Measurements from ENCODE around the gene ZNF664. TPM values are rescaled to one million over a fixed set of nuclear protein-coding genes. Genes with fewer than 3 reads are reported as not detected.
"Not testable (repeated sequence)": the region's sequence is repeated elsewhere in the genome, so short reads cannot be mapped to it uniquely, and the experiment has no call there.

Gene ZNF664
- total RNA-seq, 2 experiments from 2014 or later = 42.2 to 46.0 TPM

- Mint-ChIP-seq H3K36me3 (ENCODE audit: low read depth) (peaks cover 7% of the 10 kb centered on the region), H3K27me3 (ENCODE audit: low read depth) (no peaks in the 10 kb centered on the region), H3K4me1 (ENCODE audit: low read depth) (peaks cover 4% of the 10 kb centered on the region), H3K27ac (no peak overlapping the region), H3K9me3 (peaks cover 8% of the 10 kb centered on the region), H3K4me3 (no peak overlapping the region)
- intact Hi-C loops (cut with micrococcal nuclease) = no loop called here
- no peak for DNase-seq
- CTCF ChIA-PET = no interaction called here
Measured at GRCh38 chr12:123943816-123944215, 29.2 kb upstream of the ZNF664 start.

GRCh38 chr12:123944696-123945095 is 28.3 kb upstream of the ZNF664 start:
- CTCF ChIA-PET = interaction anchor here (0.7 kb wide), 1 partner anchor 15 kb away, joined by 3 read pairs; no protein-coding TSS in a partner anchor
- Mint-ChIP-seq H3K27ac (no peak overlapping the region), H3K27me3 (ENCODE audit: low read depth) (no peaks in the 10 kb centered on the region), H3K9me3 (peaks cover 8% of the 10 kb centered on the region), H3K36me3 (ENCODE audit: low read depth) (peaks cover 7% of the 10 kb centered on the region), H3K4me3 (no peak overlapping the region), H3K4me1 (ENCODE audit: low read depth) (no peaks in the 10 kb centered on the region)
- no peak for DNase-seq
- intact Hi-C loops (cut with micrococcal nuclease) = no loop called here

GRCh38 chr12:123945287-123946151 is 27.5 kb upstream of the ZNF664 start:
- Mint-ChIP-seq H3K4me3 (no peak overlapping the region), H3K36me3 (ENCODE audit: low read depth) (peaks cover 7% of the 10 kb centered on the region), H3K9me3 (peaks cover 8% of the 10 kb centered on the region), H3K27me3 (ENCODE audit: low read depth) (no peaks in the 10 kb centered on the region), H3K27ac (no peak overlapping the region), H3K4me1 (ENCODE audit: low read depth) (no peaks in the 10 kb centered on the region)
- CTCF ChIA-PET = interaction anchor here (0.6 to 0.7 kb wide), 2 partner anchors 14 to 22 kb away, joined by 3 read pairs; no protein-coding TSS in a partner anchor
- intact Hi-C loops (cut with micrococcal nuclease) = no loop called here
- no peak for DNase-seq

- H3K4me1 Mint-ChIP-seq (ENCODE audit: low read depth) = no peaks in the 10 kb centered on the region
- H3K27ac Mint-ChIP-seq = no peak overlapping the region
Measured at GRCh38 chr12:123946152-123946515, 26.9 kb upstream of the ZNF664 start.

GRCh38 chr12:123946516-123947505 is 26.2 kb upstream of the ZNF664 start:
- H3K36me3 Mint-ChIP-seq (ENCODE audit: low read depth); DNase-seq; H3K27ac Mint-ChIP-seq; intact Hi-C loops (cut with micrococcal nuclease); H3K27me3 Mint-ChIP-seq (ENCODE audit: low read depth); H3K9me3 Mint-ChIP-seq; H3K4me1 Mint-ChIP-seq (ENCODE audit: low read depth); H3K4me3 Mint-ChIP-seq; CTCF ChIA-PET: not testable (repeated sequence)

More at GRCh38 chr12:123946152-123946515, 26.9 kb upstream of the ZNF664 start:
- Mint-ChIP-seq H3K36me3 (ENCODE audit: low read depth) (peaks cover 7% of the 10 kb centered on the region), H3K27me3 (ENCODE audit: low read depth) (no peaks in the 10 kb centered on the region), H3K4me3 (no peak overlapping the region), H3K9me3 (peaks cover 8% of the 10 kb centered on the region)
- DNase-seq = no peak
- intact Hi-C loops (cut with micrococcal nuclease) = no loop called here
- CTCF ChIA-PET = no interaction called here

GRCh38 chr12:123947531-123947930 is 25.5 kb upstream of the ZNF664 start:
- intact Hi-C loops (cut with micrococcal nuclease); H3K27me3 Mint-ChIP-seq (ENCODE audit: low read depth); H3K9me3 Mint-ChIP-seq; CTCF ChIA-PET; H3K27ac Mint-ChIP-seq; DNase-seq; H3K36me3 Mint-ChIP-seq (ENCODE audit: low read depth); H3K4me3 Mint-ChIP-seq; H3K4me1 Mint-ChIP-seq (ENCODE audit: low read depth): not testable (repeated sequence)

GRCh38 chr12:123948401-123948795 is 24.6 kb upstream of the ZNF664 start:
- Mint-ChIP-seq H3K36me3 (ENCODE audit: low read depth) (no peaks in the 10 kb centered on the region), H3K9me3 (no peaks in the 10 kb centered on the region), H3K4me1 (ENCODE audit: low read depth) (no peaks in the 10 kb centered on the region), H3K27me3 (ENCODE audit: low read depth) (no peaks in the 10 kb centered on the region), H3K4me3 (no peak overlapping the region), H3K27ac (no peak overlapping the region)
- CTCF ChIA-PET = interaction anchor here (1.2 kb wide), 1 partner anchor 43 kb away, joined by 4 read pairs; no protein-coding TSS in a partner anchor
- intact Hi-C loops (cut with micrococcal nuclease) = no loop called here
- no peak for DNase-seq

- no peak for DNase-seq
- H3K27ac Mint-ChIP-seq = no peak overlapping the region
- no peaks in the 10 kb centered on the region for H3K4me1 Mint-ChIP-seq (ENCODE audit: low read depth)
- H3K9me3 Mint-ChIP-seq = no peaks in the 10 kb centered on the region
- CTCF ChIA-PET = interaction anchor here (1.2 kb wide), 1 partner anchor 44 kb away, joined by 4 read pairs; no protein-coding TSS in a partner anchor
- H3K27me3 Mint-ChIP-seq (ENCODE audit: low read depth) = no peaks in the 10 kb centered on the region
- no peaks in the 10 kb centered on the region for H3K36me3 Mint-ChIP-seq (ENCODE audit: low read depth)
- H3K4me3 Mint-ChIP-seq = no peak overlapping the region
- intact Hi-C loops (cut with micrococcal nuclease) = no loop called here
Measured at GRCh38 chr12:123948796-123949769, 23.9 kb upstream of the ZNF664 start.

- Mint-ChIP-seq H3K4me1 (ENCODE audit: low read depth) (no peaks in the 10 kb centered on the region), H3K36me3 (ENCODE audit: low read depth) (no peaks in the 10 kb centered on the region), H3K9me3 (no peaks in the 10 kb centered on the region), H3K4me3 (no peak overlapping the region), H3K27ac (no peak overlapping the region), H3K27me3 (ENCODE audit: low read depth) (no peaks in the 10 kb centered on the region)
- intact Hi-C loops (cut with micrococcal nuclease) = no loop called here
- CTCF ChIA-PET = no interaction called here
- no peak for DNase-seq
Measured at GRCh38 chr12:123949770-123950165, 23.2 kb upstream of the ZNF664 start.

GRCh38 chr12:123950476-123951349 is 22.3 kb upstream of the ZNF664 start:
- no peak overlapping the region for H3K27ac Mint-ChIP-seq
- CTCF ChIA-PET = no interaction called here
- no peak overlapping the region for H3K4me3 Mint-ChIP-seq
- H3K27me3 Mint-ChIP-seq (ENCODE audit: low read depth) = no peaks in the 10 kb centered on the region
- DNase-seq = no peak
- intact Hi-C loops (cut with micrococcal nuclease) = no loop called here
- no peaks in the 10 kb centered on the region for H3K36me3 Mint-ChIP-seq (ENCODE audit: low read depth)
- H3K9me3 Mint-ChIP-seq = no peaks in the 10 kb centered on the region
- no peaks in the 10 kb centered on the region for H3K4me1 Mint-ChIP-seq (ENCODE audit: low read depth)

- CTCF ChIA-PET = interaction anchor here (1.0 kb wide), 1 partner anchor 10 kb away, joined by 4 read pairs; no protein-coding TSS in a partner anchor
- Mint-ChIP-seq H3K27ac (no peak overlapping the region), H3K4me1 (ENCODE audit: low read depth) (no peaks in the 10 kb centered on the region), H3K9me3 (no peaks in the 10 kb centered on the region), H3K4me3 (no peak overlapping the region), H3K36me3 (ENCODE audit: low read depth) (no peaks in the 10 kb centered on the region), H3K27me3 (ENCODE audit: low read depth) (no peaks in the 10 kb centered on the region)
- intact Hi-C loops (cut with micrococcal nuclease) = no loop called here
- no peak for DNase-seq
Measured at GRCh38 chr12:123951467-123951866, 21.5 kb upstream of the ZNF664 start.
